HG03521 (cell line): ENCODE data around the gene SERPINB10.
"Not testable (repeated sequence)": the region's sequence is repeated elsewhere in the genome, so short reads cannot be mapped to it uniquely, and the experiment has no call there.

Source experiments
- ATAC-seq: cut with Tn5 transposase; IDR thresholded peaks from one replicate; pipeline ENCODE4 v1.9.1; 2021; ENCODE audit warnings: mild to moderate bottlenecking, moderate library complexity; ENCODE audit not compliant: unreplicated experiment

The SERPINB10 gene

GRCh38 chr18:63890950-63891304, 16.8 kb upstream of the SERPINB10 start:
- ATAC-seq, result peak; percentile 70

DNA sequence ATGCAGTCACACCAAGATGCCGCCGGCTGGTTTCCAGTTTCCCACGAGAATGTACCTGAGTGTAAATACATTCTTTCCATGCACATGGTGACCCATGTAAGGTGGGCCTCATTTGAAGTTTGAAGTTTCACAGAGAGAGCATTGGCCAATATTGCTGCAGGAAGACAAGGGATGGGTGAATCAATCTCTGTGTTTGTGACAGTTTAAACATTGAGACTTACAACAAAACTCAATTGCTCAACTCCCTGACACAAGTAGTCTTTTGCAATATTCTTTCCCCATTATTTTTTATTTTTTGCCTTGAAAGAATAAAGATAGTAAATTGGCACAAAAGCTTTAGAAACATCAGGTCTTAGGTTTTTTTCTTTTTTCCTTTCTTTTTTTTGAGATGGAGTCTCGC, 15.2 kb upstream of the SERPINB10 start:
- ATAC-seq, result no peak

DNA sequence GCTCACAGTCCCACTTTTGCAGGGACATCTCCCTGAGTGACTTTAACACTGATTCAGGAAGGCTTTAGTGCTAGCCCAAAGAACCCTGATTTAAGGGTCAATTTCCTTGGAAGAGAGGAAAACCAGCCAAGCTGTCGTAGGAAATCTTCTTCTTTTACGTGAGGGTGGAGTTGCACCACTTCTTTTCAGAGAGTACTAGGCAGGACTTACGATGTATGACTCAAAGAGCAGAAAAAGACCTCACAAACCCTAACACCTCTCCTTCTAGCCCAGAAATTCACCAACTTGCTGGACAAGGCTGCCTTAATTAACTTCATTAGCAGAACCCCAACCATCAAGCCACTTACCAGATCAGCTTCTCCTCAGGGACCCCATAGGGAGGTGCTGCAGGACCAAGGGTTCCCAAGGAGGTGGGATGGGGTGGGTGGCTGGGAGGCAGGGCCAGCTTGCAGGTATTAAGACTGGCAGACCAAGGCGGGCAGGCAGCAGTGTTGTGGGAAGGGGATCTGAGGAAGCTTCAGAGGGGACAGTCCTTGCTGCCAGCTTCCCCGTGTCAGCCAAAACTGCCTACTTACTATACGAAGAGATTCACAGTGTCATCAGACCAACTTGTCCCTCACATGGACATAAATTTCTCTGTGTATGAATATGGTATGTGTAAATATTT, 13.5 kb upstream of the SERPINB10 start:
- no peak for ATAC-seq

- no peak for ATAC-seq
These were observed 12.6 kb upstream of the SERPINB10 start for GRCh38 chr18:63895190-63895589.

DNA sequence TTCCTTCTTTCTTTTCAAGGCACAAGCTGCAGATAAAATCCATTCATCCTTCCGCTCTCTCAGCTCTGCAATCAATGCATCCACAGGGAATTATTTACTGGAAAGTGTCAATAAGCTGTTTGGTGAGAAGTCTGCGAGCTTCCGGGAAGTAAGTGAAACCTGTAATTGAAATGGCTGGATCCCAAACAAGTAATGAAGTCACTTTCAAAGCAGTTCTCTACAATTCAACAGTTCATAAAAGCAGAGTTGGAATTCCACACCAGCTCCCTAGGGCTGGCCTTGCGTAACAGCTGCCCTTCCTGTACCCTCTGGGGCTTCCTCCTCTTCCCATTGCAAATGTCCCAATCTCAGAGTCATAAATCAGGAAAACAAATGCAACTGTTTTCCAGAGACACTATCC, 10.7 kb upstream of the SERPINB10 start:
- no peak for ATAC-seq

DNA sequence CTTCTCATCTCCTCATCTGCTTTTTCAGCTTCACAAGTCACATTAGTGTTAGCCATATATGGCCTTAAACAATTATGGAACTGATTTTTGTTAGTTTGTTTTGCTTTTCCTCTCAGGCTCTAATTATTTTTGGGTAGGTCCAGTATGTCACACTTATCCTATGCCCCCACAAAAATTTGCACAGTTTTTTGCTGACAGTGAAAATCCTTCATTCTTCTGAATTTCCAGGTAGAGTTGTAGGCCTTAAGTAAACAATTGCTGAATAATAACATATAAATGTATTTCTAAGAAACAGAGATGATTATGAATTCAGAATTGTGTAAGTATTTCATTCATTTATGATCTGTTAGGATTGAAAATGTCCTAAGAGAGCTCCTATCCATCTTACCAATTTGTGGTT, 8.6 kb upstream of the SERPINB10 start:
- ATAC-seq, result no peak

GRCh38 chr18:63903851-63904570, 3.7 kb upstream of the SERPINB10 start:
- no peak for ATAC-seq

- no peak for ATAC-seq
These were observed 3.1 kb upstream of the SERPINB10 start for GRCh38 chr18:63904694-63905093.

- ATAC-seq, result no peak
These were observed 2.4 kb upstream of the SERPINB10 start for GRCh38 chr18:63905361-63905760.

GRCh38 chr18:63906056-63906455, 1.7 kb upstream of the SERPINB10 start:
- no peak for ATAC-seq

GRCh38 chr18:63908858-63909257, 1.1 kb downstream of the SERPINB10 start:
- ATAC-seq, result no peak

DNA sequence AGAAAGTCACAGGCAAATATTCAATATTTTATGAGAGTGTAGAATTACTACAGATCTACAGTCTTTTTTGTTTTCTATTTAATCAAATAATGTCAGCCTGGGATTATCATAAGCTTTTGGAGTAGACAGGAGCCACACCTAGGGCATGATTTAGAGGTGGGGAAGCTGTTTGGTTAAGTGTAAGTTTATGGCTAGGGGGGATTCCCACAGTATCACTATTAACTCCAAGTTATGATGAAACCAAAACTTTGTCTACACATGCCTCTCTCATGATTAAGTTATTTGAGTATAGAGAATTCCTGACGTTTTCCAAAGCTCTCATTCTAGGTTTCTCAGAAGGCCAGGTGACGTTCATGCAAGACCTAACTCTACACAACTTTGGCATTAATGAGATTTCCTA, 2.1 kb downstream of the SERPINB10 start:
- no peak for ATAC-seq

GRCh38 chr18:63917817-63918216, 10.1 kb downstream of the SERPINB10 start:
- no peak for ATAC-seq

- ATAC-seq, result no peak
These were observed 14.3 kb downstream of the SERPINB10 start for GRCh38 chr18:63922049-63922448.

- no peak for ATAC-seq
These were observed 16.8 kb downstream of the SERPINB10 start for GRCh38 chr18:63924551-63924950.

DNA sequence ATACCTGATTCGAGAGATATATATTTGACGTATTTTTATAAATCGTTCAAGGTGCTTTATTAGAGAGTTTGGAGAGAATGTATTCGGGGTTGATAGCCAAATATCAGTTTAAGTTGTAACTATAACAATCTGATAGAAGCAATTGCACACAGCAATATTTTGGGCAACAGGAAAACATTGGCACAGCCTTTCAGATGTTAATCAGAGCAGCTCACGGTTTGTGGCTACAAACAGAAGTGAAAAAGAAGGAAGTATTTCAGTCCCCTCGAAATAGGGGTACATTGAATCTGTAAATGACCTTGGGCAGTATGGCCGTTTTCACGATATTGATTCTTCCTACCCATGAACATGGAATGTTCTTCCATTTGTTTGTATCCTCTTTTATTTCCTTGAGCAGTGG, 20.6 kb downstream of the SERPINB10 start:
- ATAC-seq, result no peak

DNA sequence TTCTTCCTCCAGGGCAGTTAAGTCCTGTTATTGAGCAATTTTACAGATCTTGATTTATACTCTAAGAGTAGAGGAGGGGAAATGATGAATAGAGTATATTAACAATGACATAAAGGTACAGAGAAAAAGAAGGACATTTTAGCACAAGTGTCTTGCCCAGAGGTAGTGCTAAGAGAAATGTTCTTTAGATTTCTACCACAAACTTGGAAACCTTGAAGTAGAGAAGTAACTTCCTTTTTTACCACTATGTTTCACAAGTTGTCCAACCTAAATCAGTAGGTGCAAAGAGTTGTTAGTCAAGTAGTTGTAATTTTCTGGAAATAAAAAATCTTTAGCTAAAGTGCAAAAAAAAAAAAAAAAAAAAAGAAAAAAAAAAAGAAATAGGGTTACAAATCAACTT, 21.6 kb downstream of the SERPINB10 start:
- not testable (repeated sequence) for ATAC-seq

GRCh38 chr18:63930773-63931354, 23.1 kb downstream of the SERPINB10 start:
- no peak for ATAC-seq

DNA sequence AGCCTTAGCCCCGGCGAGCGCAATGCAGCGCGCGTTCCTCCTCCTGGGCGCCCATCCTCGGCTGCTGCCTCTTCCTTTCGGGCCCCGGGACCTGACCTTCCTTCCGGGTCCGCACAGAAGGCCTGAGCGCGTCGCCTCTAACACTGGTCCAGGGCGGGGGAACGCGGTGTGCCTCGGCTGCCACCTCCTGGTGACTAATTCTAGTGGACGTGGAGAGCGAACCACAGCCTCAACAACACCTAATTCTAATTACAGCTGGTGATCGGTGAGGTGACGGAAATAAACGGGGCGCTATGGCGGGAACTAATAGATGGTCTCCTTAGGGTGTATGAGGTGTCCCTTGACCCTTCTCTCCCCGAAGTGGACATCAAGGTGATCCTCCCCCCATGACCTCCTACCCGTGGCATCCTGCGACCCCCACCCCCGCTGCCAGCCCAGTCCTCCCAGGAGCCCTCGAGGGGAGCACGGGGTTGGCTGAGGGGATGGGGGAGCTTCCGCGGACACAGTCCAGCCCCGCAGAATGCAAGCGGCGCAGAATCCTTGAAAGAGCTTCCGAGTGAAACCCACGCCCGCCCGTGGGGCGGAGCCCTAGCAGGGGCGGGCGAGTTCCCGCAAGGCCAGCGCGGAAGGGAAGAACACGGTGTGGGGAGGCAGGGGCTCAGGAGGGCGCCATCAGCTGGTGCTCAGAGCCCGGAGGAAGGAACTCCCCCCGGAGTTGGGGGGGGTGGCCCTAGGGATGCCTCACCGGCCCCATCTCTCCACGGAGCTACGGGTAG, 28.6 kb downstream of the SERPINB10 start:
- peak; percentile 99 for ATAC-seq

GRCh38 chr18:63936932-63937393, 29.2 kb downstream of the SERPINB10 start:
- peak; percentile 8 for ATAC-seq

DNA sequence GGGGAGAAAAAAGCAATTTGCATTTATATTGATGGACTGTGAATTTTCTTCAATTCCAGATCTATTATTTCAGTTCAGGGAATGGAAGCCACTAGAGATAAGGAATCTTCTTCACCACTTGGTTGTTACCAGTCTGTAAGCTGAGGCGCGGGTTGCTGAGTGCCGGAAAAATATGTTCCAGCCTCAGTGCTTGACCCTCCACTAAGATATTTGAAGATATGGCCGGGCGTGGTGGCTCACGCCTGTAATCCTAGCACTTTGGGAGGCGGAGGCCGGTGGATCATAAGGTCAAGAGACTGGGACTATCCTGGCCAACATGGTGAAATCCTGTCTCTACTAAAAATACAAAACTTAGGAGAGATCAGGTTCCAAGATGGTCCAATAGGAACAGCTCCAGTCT, 32.2 kb downstream of the SERPINB10 start:
- no peak for ATAC-seq
